Fibroblast of the aortic adventitia (primary cell): Measurements from ENCODE around the gene SKA2. TPM values are rescaled to one million over a fixed set of nuclear protein-coding genes. Genes with fewer than 3 reads are reported as not detected.

Experiments
- DNase-seq: peaks from one replicate; pipeline ENCODE4 v3.0.0-alpha.2; 2010; ENCODE audit warnings: low read depth
- H3K4me3 ChIP-seq: 2 replicates; pipeline ENCODE4 v1.5.1; 2011; ENCODE audit warnings: low read depth, mild to moderate bottlenecking, control low read depth, low read length, moderate library complexity
- total RNA-seq: library from RNA; depleted of rRNA; stranded (reverse); fragments of >200 nt; gene quantifications from 2 replicates; pipeline ENCODE4 v1.2.3, GENCODE V29; 2012; ENCODE audit warnings: low replicate concordance
- TF ChIP-seq, protein P1 (sequence below): IDR thresholded peaks from 2 replicates; pipeline ENCODE4 v1.5.1; 2011; ENCODE audit warnings: mild to moderate bottlenecking, low read length, control low read depth, inconsistent platforms; ENCODE audit not compliant: insufficient read depth

The SKA2 gene
- 63.4 and 136 TPM in 2 replicates for total RNA-seq

- no peak for DNase-seq
- H3K4me3 ChIP-seq = peak within 1 kb of the TSS; percentile 92
- TF ChIP-seq, protein P1, sequence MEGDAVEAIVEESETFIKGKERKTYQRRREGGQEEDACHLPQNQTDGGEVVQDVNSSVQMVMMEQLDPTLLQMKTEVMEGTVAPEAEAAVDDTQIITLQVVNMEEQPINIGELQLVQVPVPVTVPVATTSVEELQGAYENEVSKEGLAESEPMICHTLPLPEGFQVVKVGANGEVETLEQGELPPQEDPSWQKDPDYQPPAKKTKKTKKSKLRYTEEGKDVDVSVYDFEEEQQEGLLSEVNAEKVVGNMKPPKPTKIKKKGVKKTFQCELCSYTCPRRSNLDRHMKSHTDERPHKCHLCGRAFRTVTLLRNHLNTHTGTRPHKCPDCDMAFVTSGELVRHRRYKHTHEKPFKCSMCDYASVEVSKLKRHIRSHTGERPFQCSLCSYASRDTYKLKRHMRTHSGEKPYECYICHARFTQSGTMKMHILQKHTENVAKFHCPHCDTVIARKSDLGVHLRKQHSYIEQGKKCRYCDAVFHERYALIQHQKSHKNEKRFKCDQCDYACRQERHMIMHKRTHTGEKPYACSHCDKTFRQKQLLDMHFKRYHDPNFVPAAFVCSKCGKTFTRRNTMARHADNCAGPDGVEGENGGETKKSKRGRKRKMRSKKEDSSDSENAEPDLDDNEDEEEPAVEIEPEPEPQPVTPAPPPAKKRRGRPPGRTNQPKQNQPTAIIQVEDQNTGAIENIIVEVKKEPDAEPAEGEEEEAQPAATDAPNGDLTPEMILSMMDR = no peak
Measured at GRCh38 chr17:59154721-59155438, at the start of gene SKA2. Gene SKA2, minus strand, starts transcription at chr17:59155186. Its CDS starts 23 bp downstream, at chr17:59155163.

DNA sequence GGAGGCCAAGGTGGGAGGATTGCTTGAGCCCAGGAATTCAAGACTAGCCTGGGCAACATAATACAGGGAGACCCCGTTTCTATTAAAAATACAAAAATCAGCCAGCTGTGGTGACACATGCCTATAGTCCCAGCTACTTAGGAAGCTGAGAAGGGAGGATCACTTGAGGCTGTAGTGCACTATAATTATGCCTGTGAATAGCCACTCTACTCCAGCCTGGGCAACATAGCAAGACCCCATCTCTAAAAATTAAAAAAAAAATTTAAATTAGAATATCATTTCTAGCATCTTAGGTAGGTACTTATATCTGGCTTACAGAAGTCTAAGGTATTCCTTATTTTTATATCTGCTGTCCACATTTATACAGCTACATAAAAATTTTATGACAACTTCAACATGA lies 47.3 kb upstream of the SKA2 start:
- no peak for DNase-seq
- TF ChIP-seq, protein P1 = no peak
- H3K4me3 ChIP-seq = no peak overlapping the region

- H3K4me3 ChIP-seq = no peak overlapping the region
- TF ChIP-seq, protein P1 = no peak
Measured at GRCh38 chr17:59199398-59199797, 44.4 kb upstream of the SKA2 start.

DNA sequence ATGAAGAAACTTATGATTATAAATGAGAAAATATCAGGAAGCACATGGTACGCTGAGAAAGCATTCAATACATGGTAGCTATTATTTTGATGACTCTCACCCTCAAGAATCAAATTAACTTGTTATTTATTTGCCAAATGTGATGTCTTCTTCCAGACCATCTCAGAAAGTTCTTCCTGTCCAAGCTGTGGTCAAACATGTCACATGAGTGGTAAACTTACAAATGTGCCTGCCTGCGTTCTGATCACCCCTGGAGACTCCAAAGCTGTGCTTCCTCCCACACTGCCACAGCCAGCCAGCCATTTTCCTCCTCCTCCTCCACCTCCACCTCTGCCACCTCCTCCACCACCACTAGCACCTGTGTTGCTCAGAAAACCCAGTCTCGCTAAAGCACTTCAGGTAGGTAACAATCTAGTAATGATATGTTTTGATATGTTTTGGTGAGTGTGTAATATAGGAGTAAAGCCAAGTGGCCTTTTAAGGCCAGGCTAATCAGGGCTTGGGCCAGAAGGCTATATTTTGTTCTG lies 38.4 kb upstream of the SKA2 start:
- H3K4me3 ChIP-seq = no peak overlapping the region
- TF ChIP-seq, protein P1 = no peak
- no peak for DNase-seq

More at GRCh38 chr17:59199398-59199797, 44.4 kb upstream of the SKA2 start:
- no peak for DNase-seq

GRCh38 chr17:59190806-59191205 lies 35.8 kb upstream of the SKA2 start:
- no peak for DNase-seq
- H3K4me3 ChIP-seq = no peak overlapping the region

DNA sequence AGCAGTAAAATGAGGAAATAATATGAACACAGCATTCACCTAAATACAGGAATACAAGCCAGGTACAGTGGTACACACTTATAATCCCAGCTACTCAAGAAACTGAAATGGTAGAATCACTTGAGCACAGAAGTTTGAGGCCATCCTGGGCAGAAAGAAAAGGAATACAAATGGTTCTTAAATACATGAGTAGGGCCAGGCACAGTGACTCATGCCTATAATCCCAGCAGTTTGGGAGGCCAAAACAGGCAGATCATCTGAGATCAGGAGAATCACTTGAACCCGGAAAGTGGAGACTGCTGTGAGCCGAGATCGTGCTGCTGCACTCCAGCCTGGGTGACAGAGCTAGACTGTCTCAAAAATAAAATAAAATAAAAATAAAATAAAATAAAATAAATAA lies 31.9 kb upstream of the SKA2 start:
- no peak overlapping the region for H3K4me3 ChIP-seq
- TF ChIP-seq, protein P1 = no peak

More at GRCh38 chr17:59190806-59191205, 35.8 kb upstream of the SKA2 start:
- TF ChIP-seq, protein P1 = no peak

More for the DNA sequence above, 31.9 kb upstream of the SKA2 start:
- no peak for DNase-seq
